Esophagus muscularis mucosa (tissue), 4 donors: Measurements from ENCODE around the gene GNB5. TPM values are rescaled to one million over a fixed set of nuclear protein-coding genes. Genes with fewer than 3 reads are reported as not detected.

Experiments
- DNase-seq: peaks from one replicate; pipeline ENCODE4 v3.0.0-alpha.2; 2017; ENCODE audit errors: extremely low spot score
- H3K27ac ChIP-seq, 4 donors: fragments of 200-600 bp; sonication (generic); replicated peaks in 1 of 4; 1 replicate in 3 of 4; 2 replicates in 1 of 4; pipeline ENCODE4 v1.5.1; 2016 to 2019; ENCODE audit warnings: mild to moderate bottlenecking in 1 of 4
- H3K27me3 ChIP-seq, 4 donors: fragments of 200-600 bp; sonication (generic); one replicate each; pipeline versions ENCODE4 v1.5.1 to v1.6.0; 2016 to 2019
- H3K36me3 ChIP-seq, 4 donors: fragments of 200-600 bp; sonication (generic); one replicate each; pipeline ENCODE4 v1.5.1; 2016 to 2019
- H3K4me1 ChIP-seq, 4 donors: fragments of 200-600 bp; sonication (generic); one replicate each; pipeline ENCODE4 v1.5.1; 2016 to 2019
- H3K4me3 ChIP-seq, 4 donors: fragments of 200-600 bp; sonication (generic); 1 replicate in 2 of 4; 2 replicates in 2 of 4; pipeline ENCODE4 v1.5.1; 2016 to 2019; ENCODE audit warnings: mild to moderate bottlenecking in 4 of 4, moderate library complexity in 1 of 4
- H3K9me3 ChIP-seq, 4 donors: fragments of 200-600 bp; sonication (generic); 1 replicate in 3 of 4; 2 replicates in 1 of 4; pipeline ENCODE4 v1.5.1; 2016 to 2019
- EP300 ChIP-seq: sonication (generic); formaldehyde crosslinking; IDR thresholded peaks from one replicate; pipeline ENCODE4 v1.6.1; 2017; ENCODE audit warnings: antibody characterized with exemption
- POLR2A ChIP-seq: fragments of 450-650 bp; IDR thresholded peaks from one replicate; pipeline ENCODE4 v1.6.1; 2017; ENCODE audit warnings: antibody characterized with exemption, moderate library complexity, mild to moderate bottlenecking, low read depth
- POLR2AphosphoS5 ChIP-seq, 2 donors: sonication (generic); formaldehyde crosslinking; IDR thresholded peaks; one replicate each; pipeline ENCODE4 v1.6.1; 2017; ENCODE audit warnings: antibody characterized with exemption in 2 of 2
- WGBS: methylation state at CpG from one replicate; pipeline ENCODE4 v1.1.5; 2018; 5-methylcytosine and 5-hydroxymethylcytosine counted together
- intact Hi-C: fragments of 100-400 bp; cut with DNase I; formaldehyde crosslinking; loops from one replicate; pipeline ENCODE4 v1.15.1; 2023
- total RNA-seq, 4 donors: library from RNA; depleted of rRNA; stranded (reverse); fragments of >200 nt; gene quantifications; one replicate each; pipeline versions ENCODE4 v1.1.0 to v1.2.1, GENCODE V29; 2016
- TF ChIP-seq, protein P1 (sequence below), 3 experiments: fragments of 200-600 bp in 2 of 3; fragments of 450-650 bp in 1 of 3; sonication (generic) in 2 of 3; IDR thresholded peaks; one replicate each; pipeline ENCODE4 v1.5.1; 2017 to 2019; ENCODE audit warnings: antibody characterized with exemption in 3 of 3, mild to moderate bottlenecking in 2 of 3, moderate library complexity in 1 of 3

The GNB5 gene
- total RNA-seq, 4 donors from 2014 or later: 26.7 to 50.1 (median 36.2) TPM

DNA sequence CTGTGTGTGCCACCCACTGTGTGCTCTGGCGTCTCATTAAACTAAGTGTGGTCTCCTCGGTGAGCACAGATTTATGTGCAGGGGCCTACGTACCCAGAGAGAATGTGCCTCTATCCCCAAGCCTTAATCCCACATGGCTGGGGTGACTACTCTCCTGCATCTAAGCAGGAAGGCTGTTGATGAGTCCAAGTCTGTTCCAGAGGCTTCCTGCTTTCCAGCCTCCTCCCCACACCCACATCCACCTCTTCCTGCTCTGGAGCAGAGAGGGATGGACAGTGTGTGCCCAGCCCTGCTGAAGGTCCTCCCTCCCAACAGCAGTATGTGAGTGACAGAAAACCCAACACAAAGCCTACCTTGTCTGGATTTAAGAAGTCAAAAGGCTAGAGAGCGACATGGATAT is 39.8 kb downstream of the GNB5 start:
- Histone ChIP-seq H3K36me3 (peaks cover 7 to 63% (median 30%) of the 10 kb centered on the region in 4 donors), H3K27ac (no peak overlapping the region), H3K27me3 (no peaks in the 10 kb centered on the region), H3K4me3 (no peak overlapping the region), H3K9me3 (no peaks in the 10 kb centered on the region), H3K4me1 (no peaks in the 10 kb centered on the region)
- no peak for DNase-seq
- 84% methylated on average over 4 of the region's 4 CpGs for WGBS
- intact Hi-C loops: no loop called here
- TF ChIP-seq POLR2A (no peak), EP300 (no peak), POLR2AphosphoS5 (IDR thresholded peaks at IDR 0.05) (no peak)
- TF ChIP-seq, protein P1, sequence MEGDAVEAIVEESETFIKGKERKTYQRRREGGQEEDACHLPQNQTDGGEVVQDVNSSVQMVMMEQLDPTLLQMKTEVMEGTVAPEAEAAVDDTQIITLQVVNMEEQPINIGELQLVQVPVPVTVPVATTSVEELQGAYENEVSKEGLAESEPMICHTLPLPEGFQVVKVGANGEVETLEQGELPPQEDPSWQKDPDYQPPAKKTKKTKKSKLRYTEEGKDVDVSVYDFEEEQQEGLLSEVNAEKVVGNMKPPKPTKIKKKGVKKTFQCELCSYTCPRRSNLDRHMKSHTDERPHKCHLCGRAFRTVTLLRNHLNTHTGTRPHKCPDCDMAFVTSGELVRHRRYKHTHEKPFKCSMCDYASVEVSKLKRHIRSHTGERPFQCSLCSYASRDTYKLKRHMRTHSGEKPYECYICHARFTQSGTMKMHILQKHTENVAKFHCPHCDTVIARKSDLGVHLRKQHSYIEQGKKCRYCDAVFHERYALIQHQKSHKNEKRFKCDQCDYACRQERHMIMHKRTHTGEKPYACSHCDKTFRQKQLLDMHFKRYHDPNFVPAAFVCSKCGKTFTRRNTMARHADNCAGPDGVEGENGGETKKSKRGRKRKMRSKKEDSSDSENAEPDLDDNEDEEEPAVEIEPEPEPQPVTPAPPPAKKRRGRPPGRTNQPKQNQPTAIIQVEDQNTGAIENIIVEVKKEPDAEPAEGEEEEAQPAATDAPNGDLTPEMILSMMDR (IDR thresholded peaks at IDR 0.05): no peak

DNA sequence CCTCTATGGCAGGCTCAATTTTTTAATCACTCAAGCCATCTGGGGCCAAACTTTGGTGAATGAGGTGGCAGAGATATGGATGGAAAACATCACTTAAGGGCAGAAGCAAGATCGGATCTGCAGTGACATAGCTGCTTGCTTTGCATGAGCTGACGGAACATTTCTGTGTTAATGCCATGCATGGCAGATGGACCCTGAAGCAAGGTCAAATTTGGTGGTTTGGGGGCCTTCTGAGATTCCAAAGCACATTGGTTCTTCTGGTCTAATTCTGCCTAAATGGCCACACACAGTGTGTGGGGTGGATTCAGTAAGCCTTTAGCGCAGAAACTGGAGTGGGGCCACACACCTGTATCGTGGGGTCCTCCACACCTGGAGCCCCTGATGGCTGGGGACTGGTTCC is 40.3 kb downstream of the GNB5 start:
- Histone ChIP-seq H3K4me3 (no peak overlapping the region), H3K4me1 (no peaks in the 10 kb centered on the region), H3K9me3 (no peaks in the 10 kb centered on the region), H3K27ac (no peak overlapping the region), H3K27me3 (no peaks in the 10 kb centered on the region), H3K36me3 (peaks cover 7 to 65% (median 30%) of the 10 kb centered on the region in 4 donors)
- intact Hi-C loops: no loop called here
- TF ChIP-seq, protein P1 (IDR thresholded peaks at IDR 0.05): no peak
- TF ChIP-seq POLR2AphosphoS5 (IDR thresholded peaks at IDR 0.05) (no peak), EP300 (no peak), POLR2A (no peak)
- 78% methylated on average over 4 of the region's 4 CpGs for WGBS
- no peak for DNase-seq

DNA sequence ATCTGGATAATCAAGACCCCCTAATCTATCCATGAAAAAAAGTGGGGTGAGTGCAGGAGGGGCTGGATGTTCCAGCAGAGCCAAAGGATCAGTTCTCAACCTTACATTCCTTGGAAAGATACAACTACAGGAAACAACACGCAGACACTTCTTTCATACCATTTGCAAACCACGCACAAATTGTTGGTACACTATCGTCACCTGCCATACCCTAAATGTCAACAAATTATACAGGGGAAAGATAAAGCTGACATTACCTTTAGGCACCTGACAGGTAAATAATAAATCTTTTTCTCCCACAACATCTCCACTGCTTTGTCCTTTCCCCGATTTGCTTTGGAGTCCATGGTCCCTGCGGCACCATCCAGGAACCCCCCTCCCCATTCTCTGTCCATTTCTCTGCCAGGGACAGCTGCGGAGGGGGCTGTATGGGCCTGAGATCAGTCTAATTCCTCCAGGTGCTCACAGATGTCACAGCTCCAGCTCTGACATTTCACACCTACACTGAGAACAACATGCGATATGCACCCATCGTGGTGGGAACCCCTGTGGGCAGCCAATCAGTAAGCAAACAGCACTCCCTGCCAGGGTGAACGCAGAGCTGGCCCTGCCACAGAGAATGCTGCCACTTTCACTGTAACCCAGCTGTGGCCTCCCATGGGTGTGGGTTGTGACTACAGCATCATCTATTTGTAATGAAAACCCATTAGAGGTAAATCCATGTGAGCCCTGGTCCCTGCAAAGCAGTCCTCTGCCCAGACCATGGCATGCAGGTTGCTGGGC is 41.0 kb downstream of the GNB5 start:
- no peak for DNase-seq
- WGBS: 92% methylated on average over 8 of the region's 9 CpGs

DNA sequence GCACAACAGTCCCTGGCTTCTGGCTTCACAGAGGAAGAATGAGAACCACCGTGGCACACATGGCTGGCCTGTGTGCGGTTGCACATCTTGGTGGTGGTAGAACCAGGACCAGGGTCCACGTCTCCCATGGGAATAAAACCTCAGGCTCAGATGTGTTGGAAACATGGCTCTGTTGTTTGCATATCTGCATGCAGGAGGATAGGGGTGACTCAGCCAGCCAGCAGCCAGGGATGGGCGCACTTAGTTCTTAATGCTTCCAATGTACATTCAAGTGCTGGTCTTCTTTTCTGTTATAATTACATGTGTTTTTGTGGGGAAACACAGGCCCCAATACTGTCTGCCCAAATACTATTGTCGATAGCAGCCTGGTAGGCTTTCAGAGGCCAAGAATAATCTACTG is 42.8 kb downstream of the GNB5 start:
- H3K27me3 ChIP-seq: no peaks in the 10 kb centered on the region
- no peaks in the 10 kb centered on the region for H3K9me3 ChIP-seq
- H3K4me1 ChIP-seq: no peaks in the 10 kb centered on the region
- H3K27ac ChIP-seq: no peak overlapping the region
- H3K4me3 ChIP-seq: no peak overlapping the region
- no peak for DNase-seq
- intact Hi-C loops: no loop called here
- H3K36me3 ChIP-seq: peaks cover 7 to 85% (median 34%) of the 10 kb centered on the region in 4 donors
- TF ChIP-seq POLR2AphosphoS5 (IDR thresholded peaks at IDR 0.05) (no peak), EP300 (no peak), POLR2A (no peak)
- TF ChIP-seq, protein P1 (IDR thresholded peaks at IDR 0.05): no peak
- WGBS: 92% methylated on average over 5 of the region's 5 CpGs

More for the DNA sequence above, 41.0 kb downstream of the GNB5 start:
- Histone ChIP-seq H3K9me3 (no peaks in the 10 kb centered on the region), H3K4me1 (no peaks in the 10 kb centered on the region), H3K36me3 (peaks cover 7 to 69% (median 30%) of the 10 kb centered on the region in 4 donors), H3K27ac (no peak overlapping the region), H3K27me3 (no peaks in the 10 kb centered on the region), H3K4me3 (no peak overlapping the region)
- no peak for TF ChIP-seq POLR2AphosphoS5 (IDR thresholded peaks at IDR 0.05)
- no peak for TF ChIP-seq EP300
- TF ChIP-seq POLR2A: no peak
- TF ChIP-seq, protein P1 (IDR thresholded peaks at IDR 0.05): no peak
- intact Hi-C loops: no loop called here
